Measurements from ENCODE around the gene SAP30BP. TPM values are rescaled to one million over a fixed set of nuclear protein-coding genes. Genes with fewer than 3 reads are reported as not detected.

SAP30BP gene
- total RNA-seq, 3 donors from 2014 or later (not counting 1 experiment from before 2014, with no cell fraction given), result 234 to 246 (median 240) TPM

DNA sequence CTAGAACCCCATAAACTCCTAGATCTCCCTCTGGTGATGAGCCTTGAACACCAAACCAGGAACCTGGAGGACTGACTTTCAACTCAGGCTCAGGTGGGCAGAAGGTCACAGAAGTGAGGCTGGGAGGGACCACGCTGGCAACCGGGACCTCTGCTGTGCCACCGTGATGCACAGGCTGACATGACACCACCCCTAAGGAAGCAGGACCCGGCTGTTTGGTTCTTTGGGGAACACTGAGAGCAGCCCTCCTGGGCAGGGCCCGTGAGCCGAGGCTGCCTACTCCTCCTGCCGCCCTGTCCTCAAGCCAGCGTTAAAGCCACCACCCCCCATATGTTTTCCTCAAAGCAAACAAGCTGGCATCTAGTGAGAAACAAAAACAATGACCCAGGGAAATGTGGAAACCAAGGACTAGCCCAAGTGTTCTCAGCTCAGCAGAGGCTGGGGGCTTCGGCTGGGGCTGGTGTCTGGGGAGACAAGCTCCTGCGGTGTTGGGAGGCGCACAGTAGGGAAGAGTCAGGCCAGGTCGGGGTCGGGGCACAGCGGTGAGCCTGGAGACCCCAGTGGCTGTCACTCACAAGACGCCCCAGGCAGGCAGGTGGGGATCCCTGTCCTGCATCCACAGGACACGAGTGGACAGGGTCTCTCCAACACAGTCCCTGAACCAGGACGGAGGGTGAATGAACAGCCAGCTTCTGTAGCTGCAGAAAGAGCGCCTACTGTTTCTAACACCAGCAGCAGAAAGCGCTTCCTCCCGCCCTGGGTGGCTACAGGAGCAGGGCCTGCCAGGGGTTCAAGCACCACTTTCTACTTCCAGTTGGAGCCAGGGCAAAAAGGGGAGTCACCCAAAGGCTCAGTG, 32.2 kb upstream of the SAP30BP start:
- Mint-ChIP-seq H3K9me3 (no peaks in the 10 kb centered on the region), H3K4me1 (peaks cover 0 to 5% of the 10 kb centered on the region in 2 donors), H3K36me3 (no peaks in the 10 kb centered on the region), H3K4me3 (no peak overlapping the region), H3K27me3 (ENCODE audit: low read depth in 2 of 2) (no peaks in the 10 kb centered on the region), H3K27ac (no peak overlapping the region)
- Histone ChIP-seq H3K27ac (ENCODE audit: low read length) (no peak overlapping the region), H3K36me3 (ENCODE audit: control insufficient read depth, insufficient read depth, low read length) (no peaks in the 10 kb centered on the region), H3K9me3 (ENCODE audit: control insufficient read depth, insufficient read depth, low read length) (no peaks in the 10 kb centered on the region), H3K4me1 (ENCODE audit: control insufficient read depth, insufficient read depth, low read length) (peaks cover 17% of the 10 kb centered on the region), H3K27me3 (ENCODE audit: control insufficient read depth, insufficient read depth, low read length) (no peaks in the 10 kb centered on the region), H3K4me3 (ENCODE audit: low read length) (no peak overlapping the region)
- TF ChIP-seq, protein P1, sequence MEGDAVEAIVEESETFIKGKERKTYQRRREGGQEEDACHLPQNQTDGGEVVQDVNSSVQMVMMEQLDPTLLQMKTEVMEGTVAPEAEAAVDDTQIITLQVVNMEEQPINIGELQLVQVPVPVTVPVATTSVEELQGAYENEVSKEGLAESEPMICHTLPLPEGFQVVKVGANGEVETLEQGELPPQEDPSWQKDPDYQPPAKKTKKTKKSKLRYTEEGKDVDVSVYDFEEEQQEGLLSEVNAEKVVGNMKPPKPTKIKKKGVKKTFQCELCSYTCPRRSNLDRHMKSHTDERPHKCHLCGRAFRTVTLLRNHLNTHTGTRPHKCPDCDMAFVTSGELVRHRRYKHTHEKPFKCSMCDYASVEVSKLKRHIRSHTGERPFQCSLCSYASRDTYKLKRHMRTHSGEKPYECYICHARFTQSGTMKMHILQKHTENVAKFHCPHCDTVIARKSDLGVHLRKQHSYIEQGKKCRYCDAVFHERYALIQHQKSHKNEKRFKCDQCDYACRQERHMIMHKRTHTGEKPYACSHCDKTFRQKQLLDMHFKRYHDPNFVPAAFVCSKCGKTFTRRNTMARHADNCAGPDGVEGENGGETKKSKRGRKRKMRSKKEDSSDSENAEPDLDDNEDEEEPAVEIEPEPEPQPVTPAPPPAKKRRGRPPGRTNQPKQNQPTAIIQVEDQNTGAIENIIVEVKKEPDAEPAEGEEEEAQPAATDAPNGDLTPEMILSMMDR (IDR thresholded peaks at IDR 0.05), result no peak
- intact Hi-C loops (cut with micrococcal nuclease), result no loop called here
- no peak for ATAC-seq
- 93% methylated on average over 20 of the region's 20 CpGs for WGBS (ENCODE audit: insufficient coverage)
- DNase-seq, result no peak

DNA sequence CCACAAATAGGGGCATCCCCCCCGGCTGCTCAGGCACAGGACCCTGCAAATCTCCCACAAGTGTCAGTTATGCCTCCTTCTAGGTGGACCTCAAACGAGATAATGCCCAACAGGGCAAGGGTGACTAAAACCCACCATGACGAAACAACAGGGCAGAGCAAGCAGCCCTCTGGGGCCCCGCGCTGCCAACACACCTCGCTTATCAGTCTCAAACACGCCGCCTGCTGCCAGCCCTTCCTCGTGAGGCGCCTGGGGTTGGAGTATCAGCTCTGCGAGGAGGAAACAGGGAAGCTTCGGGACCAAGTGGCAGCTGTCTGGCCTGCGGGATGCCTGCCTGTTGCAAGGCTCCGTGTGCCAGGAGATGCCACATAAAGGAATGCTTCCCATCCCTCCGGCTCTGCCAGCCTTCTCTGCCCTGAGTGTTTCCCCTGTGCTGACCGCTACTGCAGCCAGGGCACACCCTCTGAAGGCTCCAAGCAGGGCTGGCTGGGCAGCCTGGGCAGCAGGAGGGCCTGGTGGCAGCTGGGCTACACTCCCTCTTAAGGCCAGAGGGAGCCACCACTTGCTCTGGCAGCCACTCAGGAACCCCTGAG, 31.4 kb upstream of the SAP30BP start:
- no peaks in the 10 kb centered on the region for H3K36me3 ChIP-seq (ENCODE audit: control insufficient read depth, insufficient read depth, low read length)

DNA sequence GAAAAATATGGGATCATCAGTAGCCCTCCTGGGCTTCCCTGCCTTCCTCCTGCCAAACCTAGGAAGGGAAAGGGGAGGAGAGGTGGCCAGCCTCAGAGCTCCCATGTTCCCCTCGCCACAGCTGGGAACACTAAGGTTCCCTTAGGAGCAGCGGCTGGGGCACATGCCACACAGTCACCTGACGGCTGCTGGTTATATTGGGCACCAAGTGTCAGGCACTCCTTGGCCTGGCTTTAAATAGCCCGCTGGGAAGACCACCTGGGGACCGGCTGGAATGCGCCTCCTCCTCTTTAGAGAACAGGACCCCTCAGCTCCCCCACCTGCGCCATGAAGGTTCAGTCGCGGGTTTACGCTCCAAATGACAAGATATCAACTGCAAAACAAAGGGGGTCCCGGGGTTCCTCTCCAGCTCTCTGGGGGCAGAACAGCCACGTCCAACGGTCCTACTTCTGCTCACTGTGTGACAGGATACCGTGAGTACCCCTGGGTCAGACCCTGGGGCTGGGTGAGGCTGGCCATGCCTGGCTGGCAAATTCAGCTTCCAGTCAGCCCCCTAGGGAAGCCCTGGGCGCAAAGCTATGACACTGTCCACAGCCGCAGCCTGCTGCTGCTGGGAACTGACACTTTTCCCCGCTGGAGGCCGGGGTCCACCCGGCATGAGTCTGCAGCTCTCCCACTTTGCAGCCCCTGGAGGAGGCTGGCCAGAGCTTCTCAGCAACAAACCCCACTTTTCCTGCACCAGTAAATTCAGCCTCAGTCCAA, 30.6 kb upstream of the SAP30BP start:
- Mint-ChIP-seq H3K9me3 (no peaks in the 10 kb centered on the region), H3K36me3 (no peaks in the 10 kb centered on the region), H3K27ac (no peak overlapping the region), H3K4me3 (no peak overlapping the region), H3K27me3 (ENCODE audit: low read depth in 2 of 2) (no peaks in the 10 kb centered on the region), H3K4me1 (peaks cover 0 to 5% of the 10 kb centered on the region in 2 donors)
- H3K9me3 ChIP-seq (ENCODE audit: control insufficient read depth, insufficient read depth, low read length), result no peaks in the 10 kb centered on the region
- peaks cover 17% of the 10 kb centered on the region for H3K4me1 ChIP-seq (ENCODE audit: control insufficient read depth, insufficient read depth, low read length)
- H3K27ac ChIP-seq (ENCODE audit: low read length), result no peak overlapping the region
- no peak overlapping the region for H3K4me3 ChIP-seq (ENCODE audit: low read length)
- intact Hi-C loops (cut with micrococcal nuclease), result no loop called here
- TF ChIP-seq, protein P1 (IDR thresholded peaks at IDR 0.05), result no peak
- no peaks in the 10 kb centered on the region for H3K27me3 ChIP-seq (ENCODE audit: control insufficient read depth, insufficient read depth, low read length)
- ATAC-seq (no peak), DNase-seq (no peak)
- WGBS (ENCODE audit: insufficient coverage), result 97% methylated on average over 19 of the region's 19 CpGs
- no peaks in the 10 kb centered on the region for H3K36me3 ChIP-seq (ENCODE audit: control insufficient read depth, insufficient read depth, low read length)

More for the DNA sequence above, 31.4 kb upstream of the SAP30BP start:
- TF ChIP-seq, protein P1 (IDR thresholded peaks at IDR 0.05), result no peak
- Histone ChIP-seq H3K4me1 (ENCODE audit: control insufficient read depth, insufficient read depth, low read length) (peaks cover 17% of the 10 kb centered on the region), H3K4me3 (ENCODE audit: low read length) (no peak overlapping the region), H3K9me3 (ENCODE audit: control insufficient read depth, insufficient read depth, low read length) (no peaks in the 10 kb centered on the region), H3K27me3 (ENCODE audit: control insufficient read depth, insufficient read depth, low read length) (no peaks in the 10 kb centered on the region), H3K27ac (ENCODE audit: low read length) (no peak overlapping the region)
- no peaks in the 10 kb centered on the region for H3K36me3 Mint-ChIP-seq
- H3K9me3 Mint-ChIP-seq, result no peaks in the 10 kb centered on the region
- ATAC-seq (no peak), DNase-seq (no peak)
- no peak overlapping the region for H3K4me3 Mint-ChIP-seq
- H3K4me1 Mint-ChIP-seq, result peaks cover 0 to 5% of the 10 kb centered on the region in 2 donors
- intact Hi-C loops (cut with micrococcal nuclease), result no loop called here
- WGBS (ENCODE audit: insufficient coverage), result 68% methylated on average over 16 of the region's 16 CpGs
- H3K27me3 Mint-ChIP-seq (ENCODE audit: low read depth in 2 of 2), result no peaks in the 10 kb centered on the region
- no peak overlapping the region for H3K27ac Mint-ChIP-seq
